Right hindlimb (tissue), 1 donor: ENCODE data around the gene DGKZ.

Experiments
- DNase-seq: peaks from one replicate; pipeline ENCODE4 v3.0.0-alpha.2; 2018

DGKZ gene

DNA sequence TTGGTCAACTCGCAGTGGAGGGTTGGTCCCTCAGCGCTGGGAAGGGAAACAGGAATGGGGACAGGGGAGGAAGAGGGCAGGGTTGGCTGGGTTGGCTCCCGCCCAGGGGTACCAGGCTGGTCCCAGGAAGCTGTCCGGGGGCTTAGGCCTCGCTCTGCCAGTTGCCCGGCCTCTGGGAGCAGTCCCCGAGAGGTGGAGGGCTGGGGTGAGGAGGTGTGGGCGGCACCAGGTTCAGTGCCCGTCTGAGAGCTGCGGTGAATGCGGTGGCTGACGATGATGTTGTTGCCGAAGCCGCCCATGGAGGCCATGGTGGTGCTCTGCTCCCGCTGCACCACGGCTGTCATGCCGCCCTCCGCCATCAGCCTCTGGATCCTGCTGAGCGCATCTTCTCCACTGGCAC, 50.3 kb downstream of the DGKZ start:
- no peak for DNase-seq

DNA sequence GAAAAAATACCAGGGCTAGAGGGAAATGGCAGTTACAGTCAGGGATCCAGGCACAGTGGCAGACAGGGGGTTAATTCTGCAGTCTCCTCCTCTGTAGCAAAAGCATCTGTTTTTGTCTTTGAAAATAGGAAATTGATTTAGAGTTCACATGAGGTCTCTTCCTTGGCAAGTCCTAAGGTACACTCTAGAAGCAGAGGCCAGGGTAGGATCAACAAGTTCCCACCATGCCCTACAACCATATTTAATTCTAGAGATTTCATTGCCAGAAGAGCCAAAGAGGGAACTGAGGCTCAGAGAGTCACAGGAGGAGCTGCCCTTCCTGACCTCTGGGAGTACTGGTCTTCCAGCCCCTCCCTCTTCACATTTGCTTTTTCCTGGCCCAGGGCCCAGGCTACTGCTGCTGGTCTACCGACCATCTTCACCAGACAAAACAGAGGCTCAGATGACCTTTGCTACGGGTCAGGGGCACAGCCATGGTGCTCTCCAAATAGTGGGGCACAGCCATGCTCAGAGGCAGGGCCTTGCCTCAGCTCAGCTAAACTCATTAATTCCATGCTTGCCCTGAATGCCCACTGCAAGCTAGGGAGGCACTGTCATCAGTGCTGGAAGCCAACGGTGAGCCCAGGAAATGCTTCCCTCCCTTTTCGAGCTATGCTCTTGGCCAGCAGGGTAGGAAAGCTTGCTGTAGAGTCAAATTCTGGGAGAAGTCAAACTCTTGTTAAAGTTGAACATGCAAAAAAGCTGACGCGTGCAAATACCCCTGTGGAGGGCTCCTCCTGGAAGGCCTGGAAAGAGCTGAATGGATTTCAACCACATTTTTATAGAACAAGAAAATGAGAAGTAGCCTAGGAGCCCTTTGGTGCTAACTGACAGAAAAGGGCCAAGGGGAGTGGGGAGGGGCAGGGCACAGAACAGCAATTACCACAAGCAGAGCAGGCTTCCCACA, 56.0 kb downstream of the DGKZ start:
- no peak for DNase-seq

DNA sequence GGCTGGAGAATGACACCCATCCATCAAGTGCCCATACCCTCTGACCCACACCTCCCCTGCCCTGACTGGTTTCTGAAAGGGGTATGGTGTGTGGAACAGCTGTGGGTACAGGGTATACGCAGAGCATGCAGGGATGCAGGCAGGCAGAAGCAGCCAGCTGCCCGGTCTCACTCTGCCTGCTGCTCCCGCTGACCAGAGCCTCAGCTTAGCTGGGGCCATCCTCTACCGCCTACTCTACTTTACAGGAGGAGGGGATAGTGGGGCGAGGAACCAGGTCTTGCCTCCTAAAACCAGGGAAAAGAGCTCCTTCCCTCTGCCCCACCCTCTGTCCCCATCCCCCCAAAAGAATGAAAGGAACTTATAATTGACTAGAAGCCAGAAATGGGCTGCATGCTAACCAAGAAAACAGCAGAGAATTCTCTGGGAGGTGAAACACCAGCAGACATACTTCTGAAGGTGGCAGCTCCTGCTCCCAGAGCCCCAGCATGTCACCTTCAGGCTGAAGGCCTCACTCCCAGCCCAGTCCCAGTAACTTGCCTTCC, 57.3 kb downstream of the DGKZ start:
- no peak for DNase-seq

DNA sequence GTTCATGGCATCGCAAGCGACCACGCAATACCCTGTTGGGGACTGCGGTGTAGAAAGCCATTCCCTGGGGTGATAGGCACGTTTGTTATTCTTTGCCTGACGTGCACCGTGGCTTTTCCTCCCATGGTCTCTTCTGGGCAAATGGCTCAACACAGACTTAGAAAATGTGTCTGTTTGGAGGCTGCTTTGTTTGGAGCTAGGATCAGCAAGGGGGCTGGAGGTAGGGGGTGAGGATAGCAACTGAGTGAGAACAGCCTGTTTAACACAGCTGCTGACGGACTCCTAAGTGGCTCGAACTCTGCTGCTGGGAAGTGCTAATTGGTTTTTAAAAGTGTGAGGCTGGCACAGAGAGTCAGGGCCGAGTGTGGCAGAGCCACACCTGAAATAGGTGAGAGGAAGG, 60.4 kb downstream of the DGKZ start:
- no peak for DNase-seq

DNA sequence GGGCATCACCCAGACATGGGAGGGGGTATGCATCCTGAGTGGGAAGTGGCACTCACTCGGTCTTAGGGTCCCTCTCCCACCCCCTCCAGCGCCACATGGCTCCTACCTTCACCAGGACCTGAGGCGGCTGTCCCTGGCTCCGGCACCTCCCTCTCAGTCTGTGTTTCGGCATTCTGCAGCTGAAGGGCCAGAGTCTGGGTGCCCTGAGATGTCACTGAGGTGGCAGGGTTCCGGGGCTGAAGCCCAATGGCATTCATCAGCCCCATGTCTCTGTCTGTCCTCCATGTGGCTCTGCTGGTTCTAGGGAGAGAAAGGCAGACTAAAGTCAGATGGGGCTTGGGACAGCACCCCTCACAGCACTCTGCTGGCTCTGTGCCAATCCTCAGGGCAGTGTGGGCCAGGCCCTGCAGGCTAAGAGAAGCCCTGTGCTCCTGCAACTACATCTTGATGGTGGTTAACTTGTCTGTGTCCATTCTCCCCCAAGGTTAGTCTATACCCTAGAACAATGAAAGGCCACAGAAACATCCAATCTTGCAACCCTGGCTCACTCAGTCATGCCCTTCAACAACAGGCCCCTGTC, 61.2 kb downstream of the DGKZ start:
- no peak for DNase-seq

DNA sequence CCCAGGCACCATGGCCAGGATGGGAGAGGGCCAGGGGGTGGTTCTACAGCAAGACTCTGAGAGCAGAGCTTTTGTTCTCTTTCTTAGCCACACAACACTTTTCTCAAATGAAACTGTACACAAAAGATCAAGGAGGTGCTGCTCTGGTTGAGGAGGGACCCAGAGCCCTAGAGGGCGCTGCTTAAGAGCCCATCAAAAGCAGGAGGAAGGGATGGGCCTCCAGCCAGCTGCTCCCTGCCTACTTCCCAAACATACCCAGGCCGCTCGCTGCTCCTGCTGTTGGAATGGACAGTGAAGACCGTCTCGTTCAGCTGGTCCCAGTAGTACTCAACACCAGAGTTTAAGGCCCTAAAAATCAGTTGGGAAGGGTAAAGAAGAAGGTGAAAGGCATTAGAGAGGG, 62.8 kb downstream of the DGKZ start:
- DNase-seq: no peak

DNA sequence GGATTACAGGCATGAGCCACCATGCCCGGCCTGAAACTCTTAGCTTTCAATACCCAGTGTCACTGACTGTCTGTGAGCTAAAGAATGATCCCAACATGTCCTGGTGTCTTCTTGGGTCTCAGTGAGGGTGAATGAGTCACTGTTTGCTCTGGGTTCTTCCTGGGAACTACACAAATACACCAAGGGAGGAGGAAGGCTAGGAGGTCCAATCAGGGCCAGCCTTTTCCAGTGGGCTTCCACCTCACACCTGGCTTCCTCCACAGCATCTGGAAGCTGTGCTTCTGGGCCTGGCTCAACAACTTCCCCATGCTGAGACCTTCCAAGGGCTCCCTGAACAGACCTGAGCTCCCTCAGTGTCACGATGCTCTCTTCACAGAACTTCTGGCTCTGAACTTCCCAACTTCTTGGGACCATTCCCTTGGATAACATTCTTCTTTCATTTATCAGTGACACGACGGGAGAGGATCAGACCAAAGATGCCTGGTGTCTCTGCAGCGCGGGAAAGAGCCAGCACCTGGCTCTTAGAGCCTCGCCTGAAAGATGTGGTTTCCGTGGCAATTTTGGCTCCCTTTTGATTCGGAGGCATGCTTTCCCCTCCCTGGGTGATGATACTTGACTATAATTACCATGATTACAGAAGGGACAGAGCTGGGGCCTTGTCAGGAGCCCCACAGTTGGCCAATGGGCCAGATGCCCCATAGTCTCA, 66.7 kb downstream of the DGKZ start:
- no peak for DNase-seq

DNA sequence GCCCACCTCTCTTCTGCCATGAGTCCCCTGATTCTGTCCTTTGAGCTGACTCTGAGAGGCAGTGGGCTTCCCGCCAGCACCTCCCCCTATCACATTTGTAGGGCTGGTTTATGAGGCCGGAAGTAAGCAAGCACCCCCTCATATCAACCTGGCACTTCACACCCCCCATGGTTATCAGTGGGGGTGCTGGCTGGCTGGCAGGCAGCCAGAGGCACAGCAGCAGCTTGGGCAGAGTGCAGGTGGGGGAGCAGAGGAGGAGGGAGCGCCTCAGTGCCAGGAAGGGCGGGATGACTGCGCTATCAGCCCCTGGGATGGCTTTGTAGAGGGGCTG, 67.2 kb downstream of the DGKZ start:
- DNase-seq: no peak

DNA sequence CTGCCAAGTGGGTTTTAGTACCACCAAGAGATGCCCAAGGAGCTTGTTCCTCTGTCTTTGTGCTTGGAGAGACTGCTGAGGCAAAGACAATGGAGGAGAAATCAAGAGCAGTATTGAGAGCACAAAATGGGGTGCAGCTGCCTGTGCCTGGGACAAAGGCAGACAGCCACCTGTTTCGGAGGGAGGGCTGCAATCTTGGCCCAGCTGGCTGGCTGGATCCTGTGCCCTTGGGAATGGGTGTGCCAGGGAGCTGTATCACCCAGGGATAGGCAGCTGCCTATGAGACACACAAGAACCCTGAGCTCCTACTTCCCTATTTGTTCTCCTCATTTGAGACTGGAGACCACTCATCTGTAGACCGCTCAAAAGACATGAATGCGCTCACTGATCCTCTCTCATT, 67.6 kb downstream of the DGKZ start:
- no peak for DNase-seq

DNA sequence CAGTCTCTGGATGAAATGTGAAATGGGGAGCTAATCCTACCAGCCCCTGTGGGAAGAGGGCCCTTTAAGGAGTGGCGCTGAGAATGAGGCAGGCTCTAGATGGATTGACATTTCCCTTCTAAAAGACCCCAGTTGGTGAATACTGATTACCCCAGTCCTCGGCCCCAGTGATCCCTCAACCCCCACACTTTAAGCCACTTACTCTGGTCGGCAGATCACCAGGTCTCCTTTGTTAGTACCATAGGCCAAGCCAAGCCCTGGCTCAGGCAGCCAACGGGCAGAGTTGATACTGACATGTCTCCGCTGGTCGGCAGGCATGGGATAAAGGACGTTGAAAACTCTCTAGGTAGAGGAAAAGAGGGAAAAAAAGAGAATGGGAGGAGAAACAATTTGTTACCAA, 70.4 kb downstream of the DGKZ start:
- DNase-seq: no peak

DNA sequence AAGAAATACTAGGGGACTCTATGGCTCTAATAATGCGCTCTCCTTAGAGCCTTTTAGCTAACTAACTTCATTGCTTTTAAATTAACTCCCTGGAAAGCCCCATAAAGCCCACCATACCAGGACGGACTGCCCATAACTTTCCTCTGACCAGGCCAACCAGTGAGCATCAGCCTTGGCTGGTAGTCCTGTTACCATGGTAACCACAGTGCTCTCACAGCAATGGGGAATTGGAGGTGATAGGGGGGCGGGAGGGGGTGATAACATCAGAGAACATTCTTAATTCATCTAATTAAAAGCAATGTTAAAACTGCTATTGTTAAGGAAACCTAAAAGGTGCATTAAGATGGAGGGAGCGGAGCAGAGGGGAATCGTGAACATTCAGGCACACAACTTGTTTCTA, 71.5 kb downstream of the DGKZ start:
- DNase-seq: no peak

DNA sequence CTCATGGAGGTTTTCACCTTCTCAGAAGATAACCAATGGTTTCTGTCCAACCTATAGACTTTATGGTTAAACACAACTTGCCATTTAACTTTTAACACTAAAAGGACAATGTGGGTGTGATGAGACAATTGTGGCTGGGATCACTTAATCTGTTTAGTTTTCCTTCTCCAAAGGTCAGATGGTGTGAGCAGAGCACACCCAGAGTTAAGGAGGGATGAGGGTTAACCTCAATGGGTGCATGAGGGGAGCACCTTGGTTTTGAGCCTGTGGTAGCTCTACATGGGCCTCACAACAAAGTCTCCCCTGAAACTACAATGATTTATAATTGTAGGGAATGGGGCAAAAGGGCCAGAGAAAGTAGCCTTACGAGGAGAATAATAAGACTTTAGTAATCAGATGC, 73.2 kb downstream of the DGKZ start:
- no peak for DNase-seq

DNA sequence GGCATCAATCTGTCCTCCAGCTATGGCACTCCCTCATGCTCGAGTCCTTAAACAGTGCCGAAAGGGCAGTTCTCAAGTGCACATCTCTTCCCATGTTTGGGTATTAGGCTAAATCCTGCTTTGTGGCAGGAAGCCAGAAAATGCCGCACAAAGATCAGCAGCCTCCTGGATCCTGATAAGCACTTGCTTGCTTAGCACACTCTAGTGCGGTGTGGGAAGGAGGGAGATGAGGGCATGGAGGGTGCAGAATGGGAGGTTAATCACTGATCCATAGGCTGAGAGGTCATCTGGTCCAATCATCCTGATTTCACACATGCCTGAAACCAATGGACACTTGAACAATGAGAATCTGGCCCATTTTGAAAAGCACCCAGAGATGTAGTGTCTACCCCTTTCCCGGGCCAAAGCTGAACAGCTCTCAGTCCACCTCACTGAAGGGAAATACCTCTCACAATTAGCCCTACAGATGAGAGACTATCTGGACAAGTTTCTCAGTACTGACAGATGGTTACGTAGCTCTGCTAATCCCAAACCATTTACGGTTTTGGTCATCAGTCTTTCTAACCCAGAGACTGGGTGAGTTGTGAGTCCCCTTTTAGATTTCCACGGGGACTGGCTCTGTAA, 74.1 kb downstream of the DGKZ start:
- no peak for DNase-seq

DNA sequence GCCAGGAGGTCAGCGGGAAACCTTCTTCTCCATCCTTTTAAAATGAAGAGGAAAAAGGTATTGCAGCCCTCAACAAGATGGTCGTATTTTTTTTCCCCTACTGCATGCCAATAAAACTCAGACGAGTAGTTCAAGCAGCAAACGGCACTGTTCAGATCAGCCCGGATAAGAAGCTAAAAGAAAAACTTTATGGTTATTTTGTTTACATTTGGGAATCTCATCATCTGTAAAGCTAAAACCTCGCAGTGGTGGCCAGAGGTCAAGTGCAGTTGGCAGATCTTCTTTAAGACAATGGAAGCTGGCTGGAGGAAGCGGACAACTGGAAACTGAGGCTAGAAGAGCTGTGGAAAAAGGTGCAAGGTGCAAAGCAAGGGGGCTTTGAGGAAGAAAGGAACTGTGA, 75.3 kb downstream of the DGKZ start:
- DNase-seq: no peak

DNA sequence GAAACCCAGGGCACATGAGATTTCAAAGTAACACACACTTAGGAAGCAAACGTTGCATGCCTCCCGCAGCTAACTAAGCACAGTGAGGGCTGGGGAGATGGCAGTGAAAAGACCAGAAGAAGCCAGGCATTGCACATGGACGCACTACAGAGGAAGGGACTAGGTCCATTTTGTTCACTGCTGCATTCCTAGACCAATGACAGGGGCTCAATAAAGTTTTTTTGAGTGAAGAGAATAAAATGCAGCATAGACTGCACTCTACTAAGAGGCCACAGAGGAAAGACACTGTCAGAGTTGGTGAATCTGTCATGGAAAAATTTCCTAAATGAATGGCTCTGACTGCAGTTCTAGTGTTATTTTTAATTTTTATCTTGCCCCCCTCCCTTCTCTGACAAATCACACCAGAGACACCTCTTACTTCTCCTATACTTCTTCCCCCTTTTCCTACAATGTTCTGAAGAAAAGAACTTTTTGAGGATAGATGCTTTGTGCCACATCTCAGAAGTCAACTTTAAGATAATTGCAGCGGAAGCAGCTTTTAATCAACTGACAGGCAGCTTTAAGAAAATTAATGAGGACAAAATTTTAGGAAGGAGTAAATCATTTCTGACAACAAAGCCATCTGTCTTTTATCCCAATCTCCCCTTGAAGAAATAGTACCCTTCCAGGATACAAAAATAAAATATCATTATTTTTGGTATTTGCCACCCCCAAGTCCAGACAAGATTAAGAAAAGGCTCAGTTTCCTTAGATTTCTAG, 79.1 kb downstream of the DGKZ start:
- DNase-seq: no peak

DNA sequence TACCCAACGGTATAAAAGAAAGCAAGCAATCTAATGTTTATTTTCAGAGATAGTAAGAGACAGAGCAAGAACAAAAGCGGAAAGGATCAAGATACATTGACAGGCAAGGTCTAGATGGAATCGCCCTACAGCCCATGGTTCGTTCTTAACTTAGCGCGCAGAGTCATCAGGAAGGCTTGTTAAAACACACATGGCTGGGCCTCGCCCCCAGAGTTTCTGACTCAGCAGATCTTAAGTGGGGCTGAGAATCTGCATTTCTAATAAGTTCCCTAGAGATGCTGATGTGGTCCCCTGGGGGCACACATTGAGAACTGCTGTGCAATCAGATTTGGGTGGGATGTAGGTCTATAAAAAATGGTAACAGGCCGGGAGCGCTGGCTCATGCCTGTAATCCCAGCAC, 80.1 kb downstream of the DGKZ start:
- no peak for DNase-seq

DNA sequence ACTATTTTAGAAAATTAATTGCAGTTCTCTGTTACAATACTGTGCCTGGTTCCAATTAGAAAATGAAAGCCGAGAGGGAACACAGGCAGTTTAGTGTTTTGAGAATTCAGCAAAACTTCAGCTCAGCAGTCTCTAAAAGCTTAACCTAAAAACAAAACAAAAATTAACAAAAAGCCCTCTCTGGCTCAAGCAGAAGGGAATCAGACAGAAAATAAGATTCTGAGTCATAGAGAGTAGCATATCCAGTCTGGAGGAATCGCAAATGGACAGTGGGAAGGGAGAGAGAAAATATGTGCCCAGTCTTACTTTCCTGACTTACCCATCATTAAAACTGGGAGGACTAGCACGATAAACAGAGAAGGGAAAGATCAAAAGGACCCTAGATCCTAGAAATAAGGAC, 82.5 kb downstream of the DGKZ start:
- no peak for DNase-seq
